Activated T-cell treated with anti-CD3 and anti-CD28 coated beads, Interleukin-2, amount 50 U/mL, for 4 hours (primary cell): Measurements from ENCODE around the gene CDC20B. TPM values are rescaled to one million over a fixed set of nuclear protein-coding genes. Genes with fewer than 3 reads are reported as not detected.
"Not testable (repeated sequence)": the region's sequence is repeated elsewhere in the genome, so short reads cannot be mapped to it uniquely, and the experiment has no call there.

Experiments
- ATAC-seq, 2 donors: fragments of 200-7000 bp; cut with Tn5 transposase; one replicate each; pipeline ENCODE4 v1.10.0; 2021
- DNase-seq: peaks from one replicate; pipeline ENCODE4 v3.0.0-alpha.2; 2020
- H3K27me3 Mint-ChIP-seq: one replicate; pipeline ENCODE4 v1.8.0; 2021; ENCODE audit warnings: low read depth, mixed read lengths
- H3K36me3 Mint-ChIP-seq: one replicate; pipeline ENCODE4 v1.8.0; 2022; ENCODE audit warnings: mixed read lengths; ENCODE audit not compliant: insufficient read depth
- H3K4me1 Mint-ChIP-seq: one replicate; pipeline ENCODE4 v1.8.0; 2021; ENCODE audit warnings: low read depth, mixed read lengths
- H3K4me3 Mint-ChIP-seq: one replicate; pipeline ENCODE4 v1.8.0; 2021; ENCODE audit warnings: mild to moderate bottlenecking, moderate library complexity, mixed read lengths
- H3K9me3 Mint-ChIP-seq: one replicate; pipeline ENCODE4 v1.8.0; 2021; ENCODE audit warnings: mixed read lengths
- total RNA-seq, 3 donors: library from RNA; stranded (reverse); gene quantifications; one replicate each; pipeline ENCODE4 v1.2.1, GENCODE V29; 2021

Gene CDC20B
- total RNA-seq, 3 donors from 2014 or later = 0.11 to 0.16 TPM; not detected in 1

- ATAC-seq (no peak), DNase-seq (no peak)
- H3K4me3 Mint-ChIP-seq = peak overlapping the region; percentile 72
- H3K9me3 Mint-ChIP-seq = peaks cover 5% of the 10 kb centered on the region
- H3K36me3 Mint-ChIP-seq = peaks cover 10% of the 10 kb centered on the region
- peaks cover 62% of the 10 kb centered on the region for H3K4me1 Mint-ChIP-seq
- no peaks in the 10 kb centered on the region for H3K27me3 Mint-ChIP-seq
These were observed 68.8 kb downstream of the CDC20B start for GRCh38 chr5:55104036-55104772.

GRCh38 chr5:55102348-55102747 lies 70.6 kb downstream of the CDC20B start, which contains the start of gene GZMA:
GZMA (plus strand) TSS chr5:55102646; CDS start chr5:55102683, 37 bp downstream.
- ATAC-seq (peak; percentile 81), DNase-seq (no peak)
- Mint-ChIP-seq H3K4me3 (peak within 1 kb of the TSS; percentile 79), H3K9me3 (peaks cover 15% of the 10 kb centered on the region), H3K4me1 (peaks cover 77% of the 10 kb centered on the region), H3K36me3 (peaks cover 8% of the 10 kb centered on the region), H3K27me3 (no peaks in the 10 kb centered on the region)

DNA sequence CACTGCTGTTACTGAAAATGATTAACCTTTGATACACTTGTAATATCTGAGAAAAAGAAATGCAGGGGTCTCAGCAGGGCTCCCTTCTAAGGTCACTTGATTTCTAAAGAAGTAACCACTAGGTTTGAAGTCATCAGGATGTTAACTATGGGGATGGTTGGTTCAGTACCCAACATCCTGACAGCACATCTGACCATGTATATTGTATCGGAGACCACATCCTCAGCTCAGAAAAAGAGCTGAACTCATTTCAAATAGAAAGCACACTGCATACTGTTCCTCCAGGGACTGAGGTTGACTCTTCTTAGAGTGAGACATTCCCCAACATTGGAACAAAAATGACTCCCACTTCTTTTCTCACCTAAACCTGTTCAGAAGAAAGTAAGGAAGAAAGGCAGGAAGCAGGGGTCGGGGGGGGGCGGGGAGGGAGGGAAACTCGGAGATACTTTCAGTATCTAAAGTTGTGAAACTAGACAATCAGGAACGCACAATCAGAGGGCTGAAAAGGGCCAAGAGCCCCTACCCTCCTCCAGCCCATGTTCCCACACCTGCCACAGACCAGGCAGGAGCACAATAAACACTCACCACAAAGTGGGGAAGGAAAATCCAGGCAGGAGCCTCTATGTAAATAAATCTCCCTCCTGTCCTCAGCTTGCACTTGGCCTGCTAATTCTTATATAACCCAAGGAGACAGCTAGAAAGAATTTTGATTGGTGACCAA lies 71.3 kb downstream of the CDC20B start:
- Mint-ChIP-seq H3K4me1 (peaks cover 83% of the 10 kb centered on the region), H3K27me3 (no peaks in the 10 kb centered on the region), H3K9me3 (peaks cover 15% of the 10 kb centered on the region), H3K36me3 (peaks cover 8% of the 10 kb centered on the region), H3K4me3 (peak overlapping the region; percentile 79)
- peak; percentile 35 to 65 for ATAC-seq
- no peak for DNase-seq

- Mint-ChIP-seq H3K4me3 (peak overlapping the region; percentile 79), H3K9me3 (peaks cover 15% of the 10 kb centered on the region), H3K4me1 (peaks cover 85% of the 10 kb centered on the region)
- not testable (repeated sequence) for H3K27me3 Mint-ChIP-seq, H3K36me3 Mint-ChIP-seq, DNase-seq
- peak in 1 of 2 donors; percentile 35 for ATAC-seq
These were observed 71.8 kb downstream of the CDC20B start for GRCh38 chr5:55101148-55101547.

- ATAC-seq (peak in 1 of 2 donors; percentile 24), DNase-seq (peak; percentile 10)
- no peak overlapping the region for H3K4me3 Mint-ChIP-seq
- no peaks in the 10 kb centered on the region for H3K27me3 Mint-ChIP-seq
- peaks cover 15% of the 10 kb centered on the region for H3K9me3 Mint-ChIP-seq
- peaks cover 79% of the 10 kb centered on the region for H3K4me1 Mint-ChIP-seq
- H3K36me3 Mint-ChIP-seq = peaks cover 4% of the 10 kb centered on the region
These were observed 76.1 kb downstream of the CDC20B start for GRCh38 chr5:55096861-55097260.

DNA sequence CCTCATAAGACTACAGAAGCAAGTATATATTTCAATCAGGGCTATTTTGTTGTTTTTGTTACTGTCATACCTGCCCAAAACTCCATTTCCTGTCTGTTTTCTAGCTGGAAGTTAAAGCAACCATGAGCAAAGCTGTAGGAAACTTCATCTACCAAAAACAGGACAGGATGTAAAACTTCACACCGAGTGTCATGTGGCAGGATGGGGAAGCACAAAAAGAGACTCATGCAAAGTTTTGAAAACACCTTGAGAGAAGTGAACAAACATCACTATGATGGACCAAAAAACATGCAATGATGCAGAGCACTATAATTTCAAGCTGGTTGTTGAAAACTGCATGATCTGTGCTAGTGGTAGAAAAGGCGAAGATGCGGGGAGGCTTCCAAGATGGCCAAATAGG lies 76.8 kb downstream of the CDC20B start:
- no peak for DNase-seq

DNA sequence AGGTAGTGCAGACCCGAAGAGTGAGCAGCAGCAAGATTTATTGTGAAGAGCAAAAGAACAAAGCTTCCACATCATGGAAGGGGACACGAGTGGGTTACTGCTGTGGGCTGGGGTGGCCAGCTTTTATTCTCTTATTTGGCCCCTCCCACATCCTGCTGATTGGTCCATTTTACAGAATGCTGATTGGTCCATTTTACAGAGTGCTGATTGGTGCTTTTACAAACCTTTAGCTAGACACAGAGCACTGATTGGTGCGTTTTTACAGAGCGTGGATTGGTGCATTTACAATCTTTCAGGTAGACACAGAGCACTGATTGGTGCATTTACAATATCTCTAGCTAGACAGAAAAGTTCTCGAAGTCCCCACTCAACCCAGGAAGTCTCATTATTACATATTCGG lies 82.0 kb downstream of the CDC20B start:
- H3K4me1 Mint-ChIP-seq = peaks cover 36% of the 10 kb centered on the region

More for the DNA sequence above, 76.8 kb downstream of the CDC20B start:
- peak in 1 of 2 donors; percentile 41 for ATAC-seq
- H3K9me3 Mint-ChIP-seq = peaks cover 15% of the 10 kb centered on the region
- H3K36me3 Mint-ChIP-seq = peaks cover 4% of the 10 kb centered on the region
- peak overlapping the region; percentile 2 for H3K4me3 Mint-ChIP-seq
- H3K4me1 Mint-ChIP-seq = peaks cover 73% of the 10 kb centered on the region
- no peaks in the 10 kb centered on the region for H3K27me3 Mint-ChIP-seq

GRCh38 chr5:55089301-55089700 lies 83.7 kb downstream of the CDC20B start:
- not testable (repeated sequence) for H3K4me3 Mint-ChIP-seq, H3K9me3 Mint-ChIP-seq, ATAC-seq, H3K27me3 Mint-ChIP-seq, H3K36me3 Mint-ChIP-seq, DNase-seq
- peaks cover 19% of the 10 kb centered on the region for H3K4me1 Mint-ChIP-seq

More for the DNA sequence above, 82.0 kb downstream of the CDC20B start:
- DNase-seq, ATAC-seq, H3K9me3 Mint-ChIP-seq, H3K4me3 Mint-ChIP-seq, H3K27me3 Mint-ChIP-seq, H3K36me3 Mint-ChIP-seq: not testable (repeated sequence)

GRCh38 chr5:55081541-55081940 lies 91.4 kb downstream of the CDC20B start:
- peaks cover 4% of the 10 kb centered on the region for H3K9me3 Mint-ChIP-seq
- H3K27me3 Mint-ChIP-seq = no peaks in the 10 kb centered on the region
- H3K36me3 Mint-ChIP-seq = peaks cover 2% of the 10 kb centered on the region
- ATAC-seq (no peak), DNase-seq (no peak)
- H3K4me1 Mint-ChIP-seq = peaks cover 5% of the 10 kb centered on the region
- no peak overlapping the region for H3K4me3 Mint-ChIP-seq

DNA sequence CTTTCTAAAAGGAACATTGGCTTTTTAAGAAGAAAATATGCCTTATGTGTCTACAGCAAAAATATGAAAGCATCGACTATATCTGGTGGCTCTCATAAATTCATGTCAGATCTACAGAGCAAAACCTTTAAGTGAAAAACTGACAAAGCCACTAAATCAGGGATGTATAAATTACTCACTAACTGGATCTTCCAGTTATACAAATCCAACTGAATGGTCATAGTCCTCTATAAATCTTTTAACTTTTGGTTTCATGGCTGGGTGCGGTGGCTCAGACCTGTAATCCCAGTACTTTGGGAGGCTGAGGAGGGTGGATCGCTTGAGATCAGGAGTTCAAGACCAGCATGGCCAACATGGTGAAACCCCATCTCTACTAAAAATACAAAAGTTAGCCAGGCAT lies 99.8 kb downstream of the CDC20B start:
- Mint-ChIP-seq H3K4me1 (peaks cover 39% of the 10 kb centered on the region), H3K36me3 (peaks cover 2% of the 10 kb centered on the region), H3K4me3 (peak overlapping the region; percentile 24), H3K27me3 (no peaks in the 10 kb centered on the region), H3K9me3 (no peaks in the 10 kb centered on the region)
- peak in 1 of 2 donors; percentile 34 for ATAC-seq
- DNase-seq = no peak

DNA sequence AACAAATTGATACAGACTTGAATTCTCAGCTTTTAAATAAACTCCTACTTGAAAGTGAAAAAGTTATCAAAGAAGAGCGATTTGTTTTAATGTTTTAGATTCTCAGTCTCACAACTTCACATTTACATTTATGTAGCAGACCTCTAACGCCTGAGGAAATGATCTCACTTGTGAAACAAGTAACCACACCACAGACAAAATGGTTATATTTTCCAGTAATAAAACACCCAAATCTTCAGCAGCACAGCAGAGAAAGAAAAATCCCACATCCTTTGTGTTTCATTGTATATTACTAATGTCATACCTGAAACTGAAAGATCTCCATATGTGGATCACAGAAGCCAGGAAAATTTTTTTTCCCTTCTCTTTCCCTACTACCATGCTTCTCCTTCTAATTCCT lies 100.3 kb downstream of the CDC20B start:
- peak overlapping the region; percentile 24 for H3K4me3 Mint-ChIP-seq
- ATAC-seq = peak; percentile 94 to 95
- peaks cover 39% of the 10 kb centered on the region for H3K4me1 Mint-ChIP-seq
- no peaks in the 10 kb centered on the region for H3K9me3 Mint-ChIP-seq
- peaks cover 2% of the 10 kb centered on the region for H3K36me3 Mint-ChIP-seq
- no peak for DNase-seq
- no peaks in the 10 kb centered on the region for H3K27me3 Mint-ChIP-seq

GRCh38 chr5:55071413-55071812 lies 101.6 kb downstream of the CDC20B start:
- H3K36me3 Mint-ChIP-seq = no peaks in the 10 kb centered on the region
- H3K27me3 Mint-ChIP-seq = no peaks in the 10 kb centered on the region
- peaks cover 49% of the 10 kb centered on the region for H3K4me1 Mint-ChIP-seq
- no peaks in the 10 kb centered on the region for H3K9me3 Mint-ChIP-seq
- DNase-seq (no peak), ATAC-seq (no peak)
- no peak overlapping the region for H3K4me3 Mint-ChIP-seq

DNA sequence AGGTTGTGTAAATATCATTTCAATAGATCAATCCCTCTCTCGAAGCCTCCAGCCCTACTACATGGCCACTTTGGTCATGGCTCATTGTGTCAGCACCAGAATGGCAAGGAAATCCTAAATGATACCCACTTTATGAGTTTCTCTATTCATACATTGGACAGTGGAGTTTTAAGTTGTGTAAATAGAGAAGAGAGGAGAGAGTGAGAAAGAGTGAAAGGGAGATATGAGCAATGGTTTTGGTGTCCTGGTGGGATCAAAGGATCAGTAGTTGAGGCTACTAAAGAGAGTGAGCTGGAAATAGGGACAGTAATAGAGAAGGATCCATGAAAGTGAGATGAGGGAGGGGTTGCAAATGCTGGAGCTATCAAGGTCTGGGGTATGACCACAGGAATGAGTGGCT lies 102.0 kb downstream of the CDC20B start:
- no peak overlapping the region for H3K4me3 Mint-ChIP-seq
- no peak for DNase-seq
- no peaks in the 10 kb centered on the region for H3K36me3 Mint-ChIP-seq
- peaks cover 53% of the 10 kb centered on the region for H3K4me1 Mint-ChIP-seq
- no peak for ATAC-seq
- H3K9me3 Mint-ChIP-seq = no peaks in the 10 kb centered on the region
- H3K27me3 Mint-ChIP-seq = no peaks in the 10 kb centered on the region

- Mint-ChIP-seq H3K4me3 (no peak overlapping the region), H3K36me3 (no peaks in the 10 kb centered on the region), H3K4me1 (peaks cover 56% of the 10 kb centered on the region), H3K27me3 (no peaks in the 10 kb centered on the region), H3K9me3 (no peaks in the 10 kb centered on the region)
- ATAC-seq (no peak), DNase-seq (no peak)
These were observed 106.7 kb downstream of the CDC20B start for GRCh38 chr5:55066277-55066676.

GRCh38 chr5:55064523-55064922 lies 108.5 kb downstream of the CDC20B start:
- Mint-ChIP-seq H3K4me1 (peaks cover 55% of the 10 kb centered on the region), H3K9me3 (no peaks in the 10 kb centered on the region), H3K27me3 (no peaks in the 10 kb centered on the region), H3K36me3 (no peaks in the 10 kb centered on the region), H3K4me3 (no peak overlapping the region)
- ATAC-seq (no peak), DNase-seq (no peak)
